Posterior vena cava (tissue), 2 donors: ENCODE measurements around the gene PDZD2. TPM values are rescaled to one million over a fixed set of nuclear protein-coding genes. Genes with fewer than 3 reads are reported as not detected.

Experiments used
- DNase-seq: peaks from one replicate; pipeline ENCODE4 v3.0.0-alpha.2; 2020; ENCODE audit warnings: low spot score
- intact Hi-C, 2 donors: fragments of 100-400 bp; cut with DNase I; formaldehyde crosslinking; loops; one replicate each; pipeline versions ENCODE4 v1.14.1 to v1.14.2; 2022 to 2023
- total RNA-seq, 2 donors: library from RNA; stranded (reverse); fragmentation: NEBNext Ultra II Directional; extraction: Animal tissue kit (Norgen Biotek cat#: 25700); gene quantifications; one replicate each; pipeline ENCODE4 v1.2.1, GENCODE V29; 2021
- donor health status: DM: yes; HTN: yes; CAD: no.
- donor health status: DM: yes; HTN: yes; CAD: no.

PDZD2 gene
- total RNA-seq, 2 donors from 2014 or later: 4.1 to 4.9 TPM

DNA sequence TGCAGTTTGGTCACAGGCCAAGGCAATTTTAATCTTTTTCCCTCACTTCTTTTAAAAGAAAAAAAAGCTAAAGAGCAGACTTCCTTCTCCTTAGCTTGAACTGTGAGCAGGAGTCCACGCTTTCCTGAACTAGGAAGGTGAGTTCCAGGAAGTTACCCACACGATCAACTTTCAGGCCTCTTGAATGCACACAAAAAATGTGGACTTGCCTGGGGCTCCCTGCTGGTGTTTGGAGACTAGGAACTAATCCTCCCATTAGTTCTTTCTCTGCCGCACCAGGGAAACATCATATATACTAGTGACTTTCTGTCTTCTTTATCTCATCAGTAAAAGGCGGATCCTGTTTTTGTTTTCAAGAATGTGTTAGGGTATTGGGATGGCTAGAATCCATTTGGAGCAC is 295.2 kb downstream of the PDZD2 start:
- DNase-seq: no peak
- intact Hi-C loops: no loop called here

DNA sequence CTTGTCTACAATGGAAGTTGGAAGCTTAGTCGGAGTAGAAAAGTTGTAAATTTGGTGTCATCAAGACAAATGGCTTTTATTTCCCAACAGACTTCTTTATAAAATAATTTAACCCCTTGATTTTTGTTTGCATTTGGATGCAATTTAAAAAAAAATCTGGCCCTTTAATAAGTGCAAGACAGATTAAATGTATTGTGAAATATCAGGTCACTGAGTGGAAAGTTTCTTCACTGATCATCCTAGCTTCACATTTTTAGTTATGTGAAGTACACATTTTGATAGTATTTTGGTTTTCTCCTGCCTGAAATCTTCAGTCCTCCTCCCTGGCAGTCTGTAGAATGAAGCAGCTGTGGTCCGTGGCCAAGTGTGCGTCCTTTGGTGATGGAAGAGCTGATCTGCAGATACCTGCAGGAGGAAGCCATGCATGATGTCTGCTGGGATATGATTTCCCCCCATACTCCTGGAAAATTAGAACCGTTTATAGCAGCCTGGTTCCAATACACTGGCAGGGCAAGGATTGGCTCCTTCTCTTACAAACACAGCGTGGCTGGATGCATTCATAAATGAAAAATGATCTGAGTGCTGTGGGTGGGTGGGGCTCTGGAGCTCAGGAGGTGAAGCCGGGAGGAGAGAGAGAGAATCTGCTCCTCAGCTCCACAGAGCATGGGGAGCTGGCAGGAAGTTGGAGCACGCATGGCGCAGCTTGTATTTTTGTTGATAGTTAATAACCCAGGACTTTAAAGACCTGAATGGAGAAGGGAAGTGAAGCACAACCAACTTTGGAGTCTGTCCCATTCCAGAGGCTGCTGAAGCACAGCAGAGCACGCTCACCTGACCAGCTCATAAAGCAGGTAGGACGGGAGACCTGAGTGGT is 296.8 kb downstream of the PDZD2 start:
- DNase-seq: no peak
- intact Hi-C loops: no loop called here

- no peak for DNase-seq
- intact Hi-C loops: no loop called here
These were observed 297.8 kb downstream of the PDZD2 start for GRCh38 chr5:31936683-31937082.

GRCh38 chr5:31937226-31937625 is 298.3 kb downstream of the PDZD2 start:
- DNase-seq: no peak
- intact Hi-C loops: no loop called here

DNA sequence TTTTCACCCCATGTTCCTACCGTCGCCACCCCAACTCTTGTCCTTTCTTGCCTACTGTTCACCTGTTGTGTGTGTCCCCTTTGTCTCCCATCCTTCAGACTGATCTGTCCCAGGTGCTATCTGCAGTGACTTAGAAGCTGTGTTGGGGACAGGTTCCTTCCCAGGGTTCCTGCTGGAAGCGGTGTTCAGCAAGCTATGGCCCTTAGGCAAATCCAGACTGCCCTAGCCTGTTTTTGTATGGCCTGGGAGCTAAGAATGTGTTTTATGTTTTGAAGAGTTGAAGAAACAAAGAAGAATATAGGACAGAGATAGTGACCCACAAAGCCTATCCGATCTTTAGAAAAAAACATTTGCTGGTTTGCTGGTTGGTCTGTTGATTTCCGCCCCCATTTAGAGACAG is 298.8 kb downstream of the PDZD2 start:
- intact Hi-C loops: no loop called here
- no peak for DNase-seq

DNA sequence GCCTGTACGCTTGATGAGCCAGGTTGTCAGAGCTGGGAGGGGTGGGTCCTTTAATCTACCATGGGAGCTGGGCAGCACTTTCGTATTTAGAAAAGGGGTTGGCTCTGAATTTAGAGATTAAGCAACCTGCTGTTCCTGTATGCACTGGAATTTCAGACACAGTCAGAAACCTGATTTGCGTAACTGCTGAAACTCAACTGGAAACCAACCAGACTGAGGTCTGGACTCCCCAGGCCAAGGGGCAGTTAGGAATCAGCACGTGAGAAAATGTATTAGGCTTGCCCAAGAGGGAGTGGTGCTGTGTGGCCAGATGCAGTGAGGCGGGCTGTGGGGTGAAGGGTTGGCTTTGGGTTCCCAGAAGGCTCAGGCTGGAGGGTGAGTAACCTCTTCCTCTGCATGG is 300.2 kb downstream of the PDZD2 start:
- DNase-seq: no peak
- intact Hi-C loops: no loop called here

DNA sequence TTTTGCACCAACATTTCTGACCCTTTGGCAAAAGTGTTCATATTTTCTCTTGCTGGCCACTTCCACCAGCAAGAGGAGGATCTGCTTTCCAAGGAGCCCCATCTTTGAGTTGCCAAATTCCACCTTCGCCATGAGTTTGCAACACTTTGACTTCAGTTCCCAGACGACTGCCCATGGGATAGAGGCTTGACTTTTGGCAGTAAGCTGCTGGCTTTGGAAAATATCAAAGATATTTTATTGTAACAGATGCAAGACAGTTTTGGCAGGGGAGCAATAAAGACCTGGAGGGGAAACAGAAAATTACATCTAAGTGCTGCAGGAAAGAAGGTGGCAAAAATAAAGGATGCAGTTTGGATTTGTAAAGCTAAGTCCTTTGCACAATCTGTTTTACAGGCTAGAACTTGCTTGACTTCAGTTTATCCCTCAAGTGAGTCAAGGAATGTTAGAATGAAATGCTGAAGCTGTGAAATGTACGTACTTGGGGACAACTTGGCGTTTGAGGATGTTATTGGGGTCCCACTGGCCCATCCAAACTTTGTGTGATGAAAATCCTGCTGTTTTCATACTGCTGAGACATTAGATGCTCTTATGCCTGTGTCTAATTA is 302.3 kb downstream of the PDZD2 start:
- intact Hi-C loops: no loop called here
- DNase-seq: peak; percentile 5

- DNase-seq: peak; percentile 49
- intact Hi-C loops: no loop called here
These were observed 303.6 kb downstream of the PDZD2 start for GRCh38 chr5:31942546-31942945.

- peak; percentile 72 for DNase-seq
- intact Hi-C loops: no loop called here
These were observed 305.9 kb downstream of the PDZD2 start for GRCh38 chr5:31944684-31945445.

DNA sequence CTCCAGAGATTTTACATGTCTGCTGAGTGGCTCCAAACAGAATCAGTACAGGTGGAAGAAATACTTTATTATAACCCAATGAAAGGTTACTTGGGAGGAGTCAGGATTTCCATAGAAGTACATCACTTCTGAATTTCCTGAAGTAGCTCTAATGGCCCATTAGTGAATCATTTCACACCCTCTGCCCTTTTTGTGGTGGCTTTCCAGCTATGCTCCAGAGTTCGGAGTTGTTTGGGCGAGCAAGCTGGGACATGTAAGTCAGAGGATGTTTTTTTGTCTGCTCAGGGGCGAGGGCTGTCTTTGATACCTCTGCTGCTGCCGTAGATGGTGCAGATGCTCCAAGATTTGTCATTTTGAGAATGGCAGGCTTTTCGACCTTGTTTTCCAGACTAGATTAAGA is 309.1 kb downstream of the PDZD2 start:
- intact Hi-C loops: no loop called here
- no peak for DNase-seq

DNA sequence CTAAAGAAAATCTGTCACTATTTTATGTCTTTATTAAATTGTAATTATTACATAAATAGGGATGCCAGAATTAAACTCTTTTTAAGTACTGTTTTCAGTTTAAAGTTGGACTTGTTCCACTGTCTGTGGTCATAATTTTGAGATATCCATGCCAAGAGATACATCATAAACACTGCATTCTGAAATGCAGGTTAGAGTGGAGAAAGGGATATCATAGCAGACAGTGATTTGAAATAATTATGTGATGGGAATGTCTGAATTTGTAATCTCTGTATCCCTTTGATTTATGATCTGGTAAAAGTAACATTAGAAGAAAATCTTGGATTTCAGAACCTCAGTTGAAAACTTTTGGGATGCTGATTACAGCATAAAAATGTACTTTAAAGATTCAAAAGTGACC is 313.1 kb downstream of the PDZD2 start:
- no peak for DNase-seq
- intact Hi-C loops: no loop called here

DNA sequence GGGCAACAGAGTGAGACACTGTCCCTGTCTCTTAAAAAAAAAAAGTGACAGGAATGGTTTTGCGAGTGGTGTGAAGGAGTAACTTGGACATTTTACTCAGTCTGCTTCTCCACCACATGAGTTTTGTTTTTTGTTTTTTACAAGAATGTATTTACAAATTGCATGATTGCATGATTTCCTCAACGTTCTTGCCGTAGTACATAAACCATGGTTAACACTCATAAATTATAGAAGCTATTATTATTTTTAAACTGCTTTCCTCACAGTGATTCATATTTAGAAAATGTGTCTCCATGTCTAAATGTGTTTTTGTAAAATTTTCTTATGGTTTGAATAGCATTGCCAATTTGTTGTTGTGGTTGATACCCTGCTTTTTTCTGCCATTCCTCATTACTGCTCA is 315.2 kb downstream of the PDZD2 start:
- DNase-seq: no peak
- intact Hi-C loops: no loop called here

- intact Hi-C loops: no loop called here
- no peak for DNase-seq
These were observed 318.2 kb downstream of the PDZD2 start for GRCh38 chr5:31957151-31957550.

- DNase-seq: no peak
- intact Hi-C loops: loop anchor here in 1 of 2 donors (5.0 kb wide), 1 partner anchor 455 kb away; no protein-coding TSS in a partner anchor
These were observed 323.4 kb downstream of the PDZD2 start for GRCh38 chr5:31962351-31962751.

- intact Hi-C loops: loop anchor here in 1 of 2 donors (5.0 kb wide), 1 partner anchor 454 kb away; no protein-coding TSS in a partner anchor
- DNase-seq: no peak
These were observed 324.0 kb downstream of the PDZD2 start for GRCh38 chr5:31962871-31963307.

DNA sequence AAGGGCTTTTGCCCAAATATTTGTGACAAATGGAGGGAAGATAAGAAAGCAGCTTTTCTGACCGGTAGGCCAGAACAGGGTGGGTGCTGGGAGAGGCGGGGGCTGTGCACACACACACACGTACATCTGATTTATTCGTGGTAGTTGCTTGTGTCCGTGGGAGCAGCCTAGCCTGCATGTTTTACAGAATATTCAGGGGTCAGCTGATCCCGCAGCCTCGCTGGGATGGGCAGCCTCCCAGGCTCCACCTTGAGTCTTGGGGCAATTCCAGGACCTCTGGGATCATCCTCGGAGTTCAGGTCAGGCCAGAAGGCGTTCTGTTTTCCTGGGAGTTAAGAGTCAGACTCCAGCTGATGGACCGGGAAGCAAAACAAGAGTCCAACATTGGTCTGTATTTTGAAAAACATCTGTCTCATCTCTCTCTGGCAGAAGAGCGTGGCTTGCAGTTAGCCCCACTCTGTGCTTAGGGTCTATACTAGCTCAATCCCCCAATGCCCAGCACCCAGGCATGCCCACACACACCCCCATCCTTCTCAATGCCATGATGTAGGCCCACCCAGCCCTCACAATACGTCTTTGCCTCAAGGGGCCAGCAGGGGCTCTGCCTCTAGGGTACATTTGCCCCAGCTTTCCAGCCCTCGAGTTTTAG is 324.6 kb downstream of the PDZD2 start:
- no peak for DNase-seq
- intact Hi-C loops: loop anchor here in 1 of 2 donors (1.0 to 5.0 kb wide), 2 partner anchors 10 to 454 kb away; no protein-coding TSS in a partner anchor

- intact Hi-C loops: loop anchor here in 1 of 2 donors (1.0 to 5.0 kb wide), 2 partner anchors 11 to 453 kb away; no protein-coding TSS in a partner anchor
- DNase-seq: no peak
These were observed 325.1 kb downstream of the PDZD2 start for GRCh38 chr5:31964007-31964360.

GRCh38 chr5:31965227-31965626 is 326.3 kb downstream of the PDZD2 start:
- DNase-seq: no peak
- intact Hi-C loops: no loop called here

DNA sequence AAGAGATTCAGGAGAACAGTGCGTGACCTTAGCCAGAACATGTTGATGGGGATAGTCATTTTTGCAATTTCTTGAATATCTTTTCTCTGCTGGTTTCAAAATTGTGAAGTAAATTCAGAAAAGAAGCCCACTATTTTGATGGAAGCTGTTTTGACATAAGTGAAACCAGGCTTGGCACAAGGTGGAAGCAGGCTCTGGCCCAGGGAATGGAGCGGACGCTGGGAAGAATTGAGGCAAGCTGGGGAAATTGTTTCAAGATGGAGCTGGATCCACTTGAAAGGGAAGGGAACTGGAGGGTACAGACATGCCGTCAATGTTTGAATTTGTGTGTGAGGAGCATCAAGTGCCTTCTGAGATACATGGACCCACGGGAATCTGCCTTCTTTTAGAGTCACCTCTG is 328.0 kb downstream of the PDZD2 start:
- no peak for DNase-seq
- intact Hi-C loops: no loop called here
